ENCODE data around the gene ZNF480. TPM values are rescaled to one million over a fixed set of nuclear protein-coding genes. Genes with fewer than 3 reads are reported as not detected.
"Not testable (repeated sequence)": the region's sequence is repeated elsewhere in the genome, so short reads cannot be mapped to it uniquely, and the experiment has no call there.

ZNF480 gene
- total and polyA plus RNA-seq, 4 experiments from 2014 or later = 12.4 to 29.5 (median 26.8) TPM

GRCh38 chr19:52336117-52336790, 39.3 kb downstream of the ZNF480 start, which contains the start of gene ZNF610:
ZNF610 (plus strand) TSS chr19:52336243; CDS start chr19:52349173, 12,930 bp downstream.
- H3K9me3 ChIP-seq (ENCODE audit: control insufficient read depth in 1 of 2, low read length in 2 of 2) = peaks cover 5 to 22% of the 10 kb centered on the region in 2 donors
- peaks cover 8% of the 10 kb centered on the region for H3K4me1 ChIP-seq (ENCODE audit: insufficient read depth, low read length)
- POLR2A ChIA-PET (ENCODE audit: partially characterized antibody) = interaction anchor here (1.0 to 2.2 kb wide), 3 partner anchors 33 to 62 kb away, joined by 3 to 11 read pairs (median 6); partner anchors contain the start of genes ZNF528 and ZNF880
- peaks cover 12 to 18% (median 15%) of the 10 kb centered on the region in 4 donors for H3K4me1 Mint-ChIP-seq
- intact Hi-C loops (cut with micrococcal nuclease) = loop anchor here (1.0 to 2.0 kb wide), 4 partner anchors 33 to 302 kb away; partner anchors contain the start of genes ZNF480, ZNF528, ZNF83 and ZNF880
- H3K27me3 ChIP-seq (ENCODE audit: insufficient read depth, low read length) = no peaks in the 10 kb centered on the region
- H3K27ac Mint-ChIP-seq = peak within 1 kb of the TSS; percentile 93 to 98 (median 97)
- H3K36me3 ChIP-seq (ENCODE audit: insufficient read depth, low read length) = no peaks in the 10 kb centered on the region
- H3K27ac ChIP-seq (ENCODE audit: low read depth, low read length) = peak within 1 kb of the TSS; percentile 68
- H3K27me3 Mint-ChIP-seq = no peaks in the 10 kb centered on the region
- peak within 1 kb of the TSS; percentile 76 to 94 for H3K4me3 ChIP-seq (ENCODE audit: low read length in 2 of 2)
- peak within 1 kb of the TSS; percentile 97 to 99 (median 98) for H3K4me3 Mint-ChIP-seq
- DNase-seq = peak; percentile 82 to 85 (median 83)
- peaks cover 29 to 36% of the 10 kb centered on the region in 2 donors for H3K36me3 Mint-ChIP-seq
- CTCF ChIA-PET (ENCODE audit: partially characterized antibody) = interaction anchor here (1.0 kb wide), 1 partner anchor 33 kb away, joined by 3 read pairs; the partner anchor contains the start of gene ZNF880
- peaks cover 0 to 63% (median 46%) of the 10 kb centered on the region in 8 donors for H3K9me3 Mint-ChIP-seq

GRCh38 chr19:52336791-52337381, 39.9 kb downstream of the ZNF480 start:
- peak overlapping the region; percentile 89 to 98 (median 94) for H3K27ac Mint-ChIP-seq
- peaks cover 26 to 33% of the 10 kb centered on the region in 2 donors for H3K36me3 Mint-ChIP-seq
- H3K4me1 Mint-ChIP-seq = peaks cover 12 to 18% (median 15%) of the 10 kb centered on the region in 4 donors
- Histone ChIP-seq H3K27me3 (ENCODE audit: insufficient read depth, low read length) (no peaks in the 10 kb centered on the region), H3K36me3 (ENCODE audit: insufficient read depth, low read length) (no peaks in the 10 kb centered on the region), H3K4me3 (ENCODE audit: low read length in 2 of 2) (peak overlapping the region; percentile 76 to 94), H3K4me1 (ENCODE audit: insufficient read depth, low read length) (peaks cover 8% of the 10 kb centered on the region), H3K27ac (ENCODE audit: low read depth, low read length) (peak overlapping the region; percentile 68), H3K9me3 (ENCODE audit: control insufficient read depth in 1 of 2, low read length in 2 of 2) (peaks cover under 1 to 16% of the 10 kb centered on the region in 2 donors)
- peaks cover 0 to 57% (median 41%) of the 10 kb centered on the region in 8 donors for H3K9me3 Mint-ChIP-seq
- H3K4me3 Mint-ChIP-seq = peak overlapping the region; percentile 97 to 99 (median 98)
- intact Hi-C loops (cut with micrococcal nuclease) = loop anchor here (1.0 to 2.0 kb wide), 4 partner anchors 32 to 301 kb away; partner anchors contain the start of genes ZNF480, ZNF528, ZNF83 and ZNF880
- no peaks in the 10 kb centered on the region for H3K27me3 Mint-ChIP-seq
- ChIA-PET CTCF (ENCODE audit: partially characterized antibody) (interaction anchor here (1.0 kb wide), 1 partner anchor 33 kb away, joined by 3 read pairs; the partner anchor contains the start of gene ZNF880), POLR2A (ENCODE audit: partially characterized antibody) (interaction anchor here (1.0 to 2.2 kb wide), 2 partner anchors 33 to 55 kb away, joined by 3 to 11 read pairs; partner anchors contain the start of gene ZNF880)
- peak in 1 of 5 donors; percentile 0 for DNase-seq

DNA sequence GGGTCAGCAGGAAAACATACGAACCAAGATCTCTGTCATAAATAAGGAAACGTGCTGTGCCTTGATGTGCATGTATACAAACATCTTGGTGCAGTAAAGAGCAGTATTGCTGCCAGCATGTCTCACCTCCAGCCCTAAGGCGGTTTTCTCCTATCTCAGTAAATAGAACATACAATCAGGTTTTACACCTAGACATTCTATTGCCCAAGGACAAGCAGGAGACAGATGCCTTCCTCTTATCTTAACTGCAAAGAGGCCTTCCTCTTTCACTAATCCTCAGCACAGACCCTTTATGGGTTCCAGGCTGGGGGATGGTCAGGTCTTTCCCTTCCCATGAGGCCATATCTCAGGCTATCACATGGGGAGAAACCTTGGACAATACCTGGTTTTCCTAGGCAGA, 42.1 kb downstream of the ZNF480 start:
- H3K27ac Mint-ChIP-seq; H3K36me3 ChIP-seq (ENCODE audit: insufficient read depth, low read length); DNase-seq; H3K27ac ChIP-seq (ENCODE audit: low read depth, low read length); H3K4me3 ChIP-seq (ENCODE audit: low read length in 2 of 2); intact Hi-C loops (cut with micrococcal nuclease); H3K27me3 Mint-ChIP-seq; H3K27me3 ChIP-seq (ENCODE audit: insufficient read depth, low read length); H3K4me1 ChIP-seq (ENCODE audit: insufficient read depth, low read length); CTCF ChIA-PET (ENCODE audit: partially characterized antibody); H3K9me3 ChIP-seq (ENCODE audit: control insufficient read depth in 1 of 2, low read length in 2 of 2); POLR2A ChIA-PET (ENCODE audit: partially characterized antibody): not testable (repeated sequence)
- peaks cover 0 to 41% (median 23%) of the 10 kb centered on the region in 8 donors for H3K9me3 Mint-ChIP-seq
- peak overlapping the region in 1 of 8 donors; percentile 17 for H3K4me3 Mint-ChIP-seq
- H3K4me1 Mint-ChIP-seq = peaks cover 15 to 23% (median 17%) of the 10 kb centered on the region in 4 donors
- H3K36me3 Mint-ChIP-seq = peaks cover 15 to 20% of the 10 kb centered on the region in 2 donors

GRCh38 chr19:52343548-52343947, 46.6 kb downstream of the ZNF480 start:
- no peaks in the 10 kb centered on the region for H3K27me3 Mint-ChIP-seq
- H3K36me3 Mint-ChIP-seq = peaks cover 3 to 8% of the 10 kb centered on the region in 2 donors
- ChIA-PET POLR2A (ENCODE audit: partially characterized antibody) (no interaction called here), CTCF (ENCODE audit: partially characterized antibody) (interaction anchor here (1.1 to 1.9 kb wide), 5 partner anchors 37 to 406 kb away, joined by 3 to 6 read pairs (median 4); no protein-coding TSS in a partner anchor)
- no peak overlapping the region for H3K27ac ChIP-seq (ENCODE audit: low read depth, low read length)
- no peak overlapping the region for H3K4me3 Mint-ChIP-seq
- intact Hi-C loops (cut with micrococcal nuclease) = loop anchor here (2.0 kb wide), 1 partner anchor 257 kb away; no protein-coding TSS in a partner anchor
- H3K9me3 ChIP-seq (ENCODE audit: control insufficient read depth in 1 of 2, low read length in 2 of 2) = no peaks in the 10 kb centered on the region
- peaks cover 0 to 5% (median 3%) of the 10 kb centered on the region in 4 donors for H3K4me1 Mint-ChIP-seq
- H3K4me3 ChIP-seq (ENCODE audit: low read length in 2 of 2) = no peak overlapping the region
- peak; percentile 42 to 55 (median 44) for DNase-seq
- peak overlapping the region in 3 of 7 donors; percentile 1 to 27 (median 23) for H3K27ac Mint-ChIP-seq
- no peaks in the 10 kb centered on the region for H3K36me3 ChIP-seq (ENCODE audit: insufficient read depth, low read length)
- no peaks in the 10 kb centered on the region for H3K27me3 ChIP-seq (ENCODE audit: insufficient read depth, low read length)
- H3K4me1 ChIP-seq (ENCODE audit: insufficient read depth, low read length) = no peaks in the 10 kb centered on the region
- peaks cover 0 to 28% (median 14%) of the 10 kb centered on the region in 8 donors for H3K9me3 Mint-ChIP-seq

DNA sequence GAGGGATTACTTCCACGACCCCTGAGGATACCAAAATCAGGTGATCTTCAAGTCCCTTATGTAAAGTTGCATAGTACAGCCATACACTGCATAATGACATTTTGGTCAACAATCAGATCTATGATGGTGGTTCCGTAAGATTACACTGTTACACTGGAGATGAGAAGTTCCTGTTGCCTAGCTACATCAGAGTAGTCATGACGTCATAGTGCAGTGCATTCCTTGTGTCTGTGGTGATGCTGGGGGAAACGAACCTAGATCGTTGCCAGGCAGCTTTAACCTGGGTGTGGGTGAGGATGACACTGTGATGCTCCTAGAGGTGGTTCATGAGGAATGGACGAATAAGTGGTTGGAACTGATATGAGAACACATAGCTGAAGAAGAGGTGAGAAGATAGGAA, 48.2 kb downstream of the ZNF480 start:
- Histone ChIP-seq H3K27me3 (ENCODE audit: insufficient read depth, low read length) (no peaks in the 10 kb centered on the region), H3K27ac (ENCODE audit: low read depth, low read length) (no peak overlapping the region), H3K9me3 (ENCODE audit: control insufficient read depth in 1 of 2, low read length in 2 of 2) (no peaks in the 10 kb centered on the region), H3K4me1 (ENCODE audit: insufficient read depth, low read length) (no peaks in the 10 kb centered on the region), H3K36me3 (ENCODE audit: insufficient read depth, low read length) (no peaks in the 10 kb centered on the region), H3K4me3 (ENCODE audit: low read length in 2 of 2) (no peak overlapping the region)
- H3K9me3 Mint-ChIP-seq = peaks cover 0 to 35% (median 18%) of the 10 kb centered on the region in 8 donors
- DNase-seq = no peak
- H3K27ac Mint-ChIP-seq = no peak overlapping the region
- H3K36me3 Mint-ChIP-seq = peaks cover 12 to 15% of the 10 kb centered on the region in 2 donors
- ChIA-PET CTCF (ENCODE audit: partially characterized antibody) (interaction anchor here (1.2 to 1.4 kb wide), 2 partner anchors 277 to 401 kb away, joined by 3 to 4 read pairs; no protein-coding TSS in a partner anchor), POLR2A (ENCODE audit: partially characterized antibody) (no interaction called here)
- H3K4me3 Mint-ChIP-seq = no peak overlapping the region
- H3K27me3 Mint-ChIP-seq = no peaks in the 10 kb centered on the region
- peaks cover 0 to 5% (median 4%) of the 10 kb centered on the region in 4 donors for H3K4me1 Mint-ChIP-seq
- intact Hi-C loops (cut with micrococcal nuclease) = no loop called here

DNA sequence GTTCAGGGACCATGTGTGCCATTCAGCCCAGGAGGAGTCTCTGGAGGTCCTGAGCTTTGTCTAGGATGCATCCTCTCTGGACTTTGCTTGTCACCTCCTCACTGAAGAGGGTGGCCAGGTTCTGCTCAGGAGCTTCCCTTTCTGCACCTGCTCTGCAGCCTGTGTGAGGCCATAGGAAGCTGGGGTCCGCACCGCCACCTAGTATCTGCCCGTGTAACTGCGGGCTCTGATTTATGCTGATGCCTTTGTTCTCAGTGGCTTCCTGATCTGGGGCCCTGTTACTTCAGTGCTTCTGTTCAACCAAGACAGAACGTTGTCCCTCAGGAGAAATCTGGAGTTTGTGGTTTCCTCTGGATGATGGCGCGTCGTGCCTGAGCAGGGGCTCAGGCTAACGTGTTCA, 54.5 kb downstream of the ZNF480 start:
- Histone ChIP-seq H3K27ac (ENCODE audit: low read depth, low read length) (no peak overlapping the region), H3K36me3 (ENCODE audit: insufficient read depth, low read length) (no peaks in the 10 kb centered on the region), H3K4me3 (ENCODE audit: low read length in 2 of 2) (no peak overlapping the region), H3K9me3 (ENCODE audit: control insufficient read depth in 1 of 2, low read length in 2 of 2) (peaks cover 0 to 9% of the 10 kb centered on the region in 2 donors), H3K4me1 (ENCODE audit: insufficient read depth, low read length) (no peaks in the 10 kb centered on the region), H3K27me3 (ENCODE audit: insufficient read depth, low read length) (no peaks in the 10 kb centered on the region)
- ChIA-PET POLR2A (ENCODE audit: partially characterized antibody) (no interaction called here), CTCF (ENCODE audit: partially characterized antibody) (no interaction called here)
- no peak overlapping the region for H3K27ac Mint-ChIP-seq
- DNase-seq = no peak
- H3K4me3 Mint-ChIP-seq = no peak overlapping the region
- H3K36me3 Mint-ChIP-seq = peaks cover 49 to 60% of the 10 kb centered on the region in 2 donors
- no peaks in the 10 kb centered on the region for H3K27me3 Mint-ChIP-seq
- intact Hi-C loops (cut with micrococcal nuclease) = no loop called here
- peaks cover 3 to 68% (median 51%) of the 10 kb centered on the region in 8 donors for H3K9me3 Mint-ChIP-seq
- peaks cover 0 to 1% (median 0%) of the 10 kb centered on the region in 4 donors for H3K4me1 Mint-ChIP-seq

All from CD4-positive, alpha-beta memory T cell (primary cell).